Measurements from ENCODE around the gene SMOC1.

- TF ChIP-seq, protein P1, sequence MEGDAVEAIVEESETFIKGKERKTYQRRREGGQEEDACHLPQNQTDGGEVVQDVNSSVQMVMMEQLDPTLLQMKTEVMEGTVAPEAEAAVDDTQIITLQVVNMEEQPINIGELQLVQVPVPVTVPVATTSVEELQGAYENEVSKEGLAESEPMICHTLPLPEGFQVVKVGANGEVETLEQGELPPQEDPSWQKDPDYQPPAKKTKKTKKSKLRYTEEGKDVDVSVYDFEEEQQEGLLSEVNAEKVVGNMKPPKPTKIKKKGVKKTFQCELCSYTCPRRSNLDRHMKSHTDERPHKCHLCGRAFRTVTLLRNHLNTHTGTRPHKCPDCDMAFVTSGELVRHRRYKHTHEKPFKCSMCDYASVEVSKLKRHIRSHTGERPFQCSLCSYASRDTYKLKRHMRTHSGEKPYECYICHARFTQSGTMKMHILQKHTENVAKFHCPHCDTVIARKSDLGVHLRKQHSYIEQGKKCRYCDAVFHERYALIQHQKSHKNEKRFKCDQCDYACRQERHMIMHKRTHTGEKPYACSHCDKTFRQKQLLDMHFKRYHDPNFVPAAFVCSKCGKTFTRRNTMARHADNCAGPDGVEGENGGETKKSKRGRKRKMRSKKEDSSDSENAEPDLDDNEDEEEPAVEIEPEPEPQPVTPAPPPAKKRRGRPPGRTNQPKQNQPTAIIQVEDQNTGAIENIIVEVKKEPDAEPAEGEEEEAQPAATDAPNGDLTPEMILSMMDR (IDR thresholded peaks at IDR 0.05; ENCODE audit: low read length) = no peak
- TF ChIP-seq EZH2 (IDR thresholded peaks at IDR 0.05; ENCODE audit: borderline replicate concordance, low read length) = no peak
Measured at GRCh38 chr14:69992564-69992963, 113.3 kb downstream of the SMOC1 start.
